NCI-H446 (cell line): ENCODE data around the gene ENTR1.

Experiments
- DNase-seq, 2 experiments: peaks; one replicate each; lab custom pipeline; 2025; lab: John Stamatoyannopoulos, UW

ENTR1 gene

DNA sequence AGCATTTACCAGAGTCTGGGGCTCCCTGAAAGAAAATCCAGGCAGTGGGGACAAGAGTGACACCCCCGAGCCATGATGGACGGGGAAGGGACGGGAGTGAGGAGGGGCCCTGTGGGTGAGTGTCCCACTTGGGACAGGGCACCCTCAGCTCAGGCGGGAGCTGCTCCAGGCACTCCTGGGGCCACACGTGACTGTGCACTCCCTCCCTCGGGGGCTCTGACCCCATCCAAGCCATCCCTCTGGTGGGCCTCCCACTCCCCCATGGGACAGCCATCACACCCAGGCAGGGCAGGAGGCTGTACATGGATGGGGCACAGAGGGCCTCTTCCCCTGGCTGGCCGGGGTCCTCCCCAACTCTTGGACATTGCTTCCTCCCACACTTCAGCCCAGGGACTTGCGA lies 34.0 kb downstream of the ENTR1 start:
- DNase-seq, result no peak

DNA sequence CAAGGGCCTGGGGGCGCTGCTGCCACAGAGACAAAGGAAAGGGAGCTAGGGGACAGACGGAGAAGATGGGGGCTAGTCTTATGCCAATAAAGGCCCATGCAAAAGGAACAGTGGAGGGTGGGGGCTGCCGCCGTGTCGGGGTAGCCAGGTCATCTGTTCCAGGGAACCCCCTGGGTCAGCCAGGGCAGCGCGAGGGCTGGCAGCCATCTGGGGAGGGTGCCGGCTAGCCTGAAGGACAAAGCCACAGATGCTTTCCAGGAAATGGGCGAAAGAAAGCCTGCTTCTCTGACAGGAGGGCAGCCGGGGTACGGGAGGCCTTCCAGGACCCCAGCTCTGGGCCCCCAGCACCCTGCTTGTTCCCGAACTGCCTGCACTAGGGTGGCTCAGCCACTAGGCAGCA lies 35.3 kb downstream of the ENTR1 start:
- DNase-seq, result no peak

DNA sequence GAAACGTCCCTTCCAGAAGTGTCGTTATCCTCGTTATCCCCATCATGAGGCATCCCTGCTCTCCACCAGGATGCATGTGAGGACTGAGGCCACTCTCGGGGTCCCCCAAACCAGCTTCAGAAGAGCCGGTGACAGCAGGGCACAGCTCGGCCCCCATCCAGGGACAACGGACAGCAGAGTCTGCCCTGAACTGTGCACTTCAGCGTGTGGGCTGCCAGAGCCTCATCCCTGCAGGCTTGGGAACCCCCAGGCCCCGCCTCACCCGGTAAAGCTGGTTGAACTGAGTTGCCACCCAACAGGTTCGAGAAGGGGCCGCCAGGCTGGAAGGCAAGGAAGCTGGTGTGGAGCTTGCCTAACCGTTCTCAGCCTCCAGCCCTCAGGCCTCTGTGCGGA lies 36.2 kb downstream of the ENTR1 start:
- no peak for DNase-seq

DNA sequence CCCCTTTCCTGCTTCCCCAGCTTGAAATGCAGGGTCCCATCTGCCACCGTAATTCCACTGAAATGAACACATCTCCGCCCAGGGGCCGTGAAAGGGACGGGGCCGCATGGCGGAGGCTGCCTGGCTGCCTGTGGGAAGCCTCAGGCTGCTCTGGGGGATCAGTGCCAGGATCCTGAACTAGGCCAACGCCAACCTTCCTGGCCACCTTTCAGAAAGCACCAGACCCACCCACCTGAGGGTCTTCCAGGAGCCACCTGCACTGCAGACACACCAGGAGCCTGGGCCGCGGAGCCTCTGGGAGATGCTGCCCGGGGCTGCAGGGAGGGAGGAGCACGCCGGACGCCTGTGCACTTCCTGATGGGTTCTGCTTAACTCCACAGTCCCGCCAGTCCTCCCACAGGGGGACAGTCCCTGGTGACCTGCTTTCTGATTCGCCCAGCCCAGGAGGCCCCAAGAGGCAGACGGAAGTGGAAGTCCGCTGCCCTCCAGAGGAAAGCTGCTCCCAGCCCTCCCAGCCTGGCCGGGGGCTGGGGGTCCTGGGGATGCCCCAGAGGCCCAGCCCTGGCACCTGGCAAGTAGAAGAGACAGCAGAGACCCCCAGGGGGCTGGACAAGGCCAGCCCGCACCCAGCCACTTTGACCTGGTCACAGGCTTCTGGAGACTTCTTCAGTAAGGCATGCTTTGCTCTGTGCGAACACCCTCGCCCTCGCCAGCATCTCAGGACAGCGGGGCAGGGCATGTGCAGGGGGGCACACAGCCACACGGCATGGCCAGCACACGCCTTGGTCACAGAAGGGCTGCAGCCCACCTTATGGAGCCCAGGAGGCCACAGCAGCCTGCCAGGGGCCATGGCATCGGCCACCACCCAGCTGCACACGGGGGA lies 36.9 kb downstream of the ENTR1 start, which contains the start of gene CARD9:
TSS of gene CARD9 (minus strand) at position 370 of the 883 bp plus-strand sequence. CDS start 1,591 bp downstream, outside the sequence.
- DNase-seq, result peak; percentile 13 to 48

DNA sequence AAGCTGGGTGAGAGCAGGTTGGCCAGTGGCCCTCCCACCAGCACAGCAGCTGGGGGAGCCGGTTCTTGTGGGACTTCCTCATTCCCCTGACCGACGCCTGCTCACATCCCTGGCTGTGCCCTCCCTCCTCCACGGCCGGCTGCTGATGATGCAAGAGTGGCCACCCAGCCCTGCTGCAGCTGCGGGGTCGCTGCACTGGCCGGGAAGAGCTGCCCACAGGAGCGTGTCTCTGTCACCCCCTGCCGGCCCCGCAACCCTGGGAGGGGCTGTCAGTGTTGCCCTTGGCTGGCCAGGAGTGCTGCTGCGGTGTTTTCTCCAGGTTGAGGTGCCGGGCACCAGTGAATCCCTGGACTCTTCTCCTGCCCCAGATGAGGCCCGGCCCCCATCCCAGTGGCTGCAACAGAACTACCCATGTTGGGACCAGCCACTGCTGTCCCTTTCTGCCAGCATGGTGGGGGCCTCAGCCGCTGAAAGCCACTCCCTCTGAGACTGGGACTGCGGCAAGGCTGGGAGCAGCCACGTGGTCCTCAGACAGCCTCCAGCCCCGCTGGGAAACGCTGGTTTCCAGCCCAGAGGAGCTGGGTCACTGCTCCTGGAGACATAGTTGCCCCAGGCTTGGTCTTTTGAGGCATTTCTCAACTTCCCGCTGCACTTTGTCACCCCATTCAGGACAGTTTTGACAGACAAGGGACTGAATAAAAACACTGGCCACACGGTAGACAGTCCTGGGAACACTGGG lies 37.7 kb downstream of the ENTR1 start:
- DNase-seq, result no peak

DNA sequence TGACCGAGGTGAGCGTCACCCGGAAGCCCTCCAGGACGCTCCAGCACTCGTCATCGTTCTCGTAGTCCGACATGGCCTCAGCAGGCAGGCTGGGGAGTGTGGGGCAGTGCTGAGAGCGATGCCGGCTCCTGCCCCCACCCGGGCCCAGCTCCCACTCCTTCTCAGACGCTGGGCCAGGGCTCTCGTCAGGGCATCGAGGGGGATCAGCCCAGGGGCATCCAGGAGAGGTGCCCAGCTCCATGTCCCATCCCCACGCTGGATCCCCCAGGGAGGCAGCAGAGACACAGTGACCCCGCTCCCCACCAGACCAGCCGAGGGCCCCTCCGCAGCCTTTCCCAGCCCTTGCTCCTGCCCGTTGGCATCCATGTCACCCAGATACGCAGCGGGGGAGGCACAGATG lies 38.4 kb downstream of the ENTR1 start:
- no peak for DNase-seq

DNA sequence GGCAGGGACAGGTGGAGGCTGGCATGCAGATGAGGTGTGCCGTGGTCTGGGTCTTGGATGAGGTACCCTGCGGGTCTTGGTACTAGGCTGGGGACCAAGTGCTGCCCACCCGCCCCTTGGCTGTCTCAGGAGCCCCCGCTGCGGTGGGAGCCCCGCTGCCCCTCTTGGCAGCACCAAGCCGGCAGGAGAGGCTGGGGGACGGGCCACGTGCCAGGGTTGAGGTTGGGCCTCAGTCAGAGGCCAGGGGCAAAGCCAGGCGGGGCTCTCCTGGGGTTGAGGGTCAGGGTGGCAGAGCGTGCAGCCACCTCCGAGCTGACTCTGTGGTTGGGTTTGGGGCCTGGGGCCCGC lies 38.9 kb downstream of the ENTR1 start:
- DNase-seq, result no peak

DNA sequence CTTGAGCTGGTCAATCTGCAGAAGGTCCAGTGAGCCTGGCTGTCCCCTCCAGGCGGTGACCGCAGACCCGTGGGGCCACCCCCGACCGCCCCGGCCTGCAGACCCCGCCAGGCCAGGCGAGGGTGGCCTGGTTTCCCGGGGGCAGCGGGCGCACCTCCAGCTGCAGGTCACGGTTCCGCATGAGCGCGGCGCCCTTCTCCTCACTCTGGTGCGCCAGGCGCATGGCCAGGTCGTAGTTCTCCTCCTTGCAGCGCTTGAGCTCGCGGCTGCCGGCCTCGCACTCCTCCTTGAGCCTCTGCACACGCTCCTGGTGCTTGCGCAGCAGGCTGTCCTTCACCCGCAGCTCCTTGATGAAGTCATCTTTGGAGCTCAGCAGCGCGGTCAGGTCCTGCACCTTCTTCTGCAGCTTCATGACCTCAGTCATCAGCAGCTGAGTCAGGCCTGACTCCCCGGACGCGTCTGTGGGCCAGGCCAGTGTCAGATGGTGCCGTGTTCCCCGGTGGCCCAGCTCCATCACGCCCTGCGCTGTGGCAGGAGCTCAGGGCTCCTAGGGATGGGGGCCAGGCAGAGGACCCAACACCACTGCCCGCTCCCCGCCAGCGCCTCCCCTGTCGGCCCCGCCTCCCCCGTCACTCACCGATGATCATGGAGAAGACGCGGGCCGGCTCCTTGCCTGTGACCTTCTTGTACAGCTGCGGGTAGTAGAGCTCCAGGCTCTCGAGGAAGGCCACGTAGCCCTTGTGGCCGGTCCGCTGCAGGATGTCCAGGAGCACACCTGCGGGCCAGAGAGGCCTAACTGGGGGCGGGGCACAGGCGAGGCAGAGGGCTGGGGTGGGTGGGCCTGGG lies 39.5 kb downstream of the ENTR1 start:
- DNase-seq, result no peak

DNA sequence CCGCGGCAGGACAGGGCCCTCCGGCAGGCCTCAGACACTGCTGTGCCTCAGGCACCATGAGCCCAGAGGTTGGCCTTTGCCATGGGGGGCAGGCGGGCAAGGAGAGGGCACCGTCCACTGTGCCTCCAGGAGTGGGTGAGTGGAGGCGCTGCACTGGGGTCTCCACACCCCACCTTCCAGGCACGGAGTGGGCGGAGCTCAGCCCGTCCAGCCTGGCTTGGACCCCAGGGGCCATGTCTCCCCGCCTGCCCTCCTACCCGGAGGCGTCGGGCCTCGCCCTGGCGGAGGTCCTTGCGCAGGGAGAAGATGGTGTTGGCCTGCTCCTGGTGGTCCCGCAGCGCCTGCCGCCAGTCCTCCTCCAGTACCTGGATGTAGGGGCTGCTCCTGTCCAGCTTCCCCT lies 40.4 kb downstream of the ENTR1 start:
- no peak for DNase-seq

DNA sequence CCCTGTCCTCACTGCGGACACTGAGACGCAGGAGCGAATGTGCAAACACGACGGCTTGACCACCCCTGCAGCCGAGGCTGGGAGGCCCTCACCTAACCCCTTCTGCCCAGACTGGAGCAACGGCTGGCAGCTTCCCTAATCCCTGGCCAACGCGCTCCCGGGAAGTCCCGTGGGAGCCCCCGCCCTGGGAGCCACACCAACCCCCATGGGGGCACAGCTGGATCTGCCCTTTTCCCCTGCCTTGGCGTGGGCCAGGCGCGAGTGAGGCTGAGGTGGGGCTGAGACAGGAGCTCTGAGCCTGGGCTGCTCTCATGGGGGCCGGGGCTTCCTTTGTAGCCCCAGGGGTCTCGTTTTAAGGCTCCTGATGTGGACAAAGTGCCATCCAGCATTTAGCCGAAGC lies 42.2 kb downstream of the ENTR1 start:
- DNase-seq, result no peak

DNA sequence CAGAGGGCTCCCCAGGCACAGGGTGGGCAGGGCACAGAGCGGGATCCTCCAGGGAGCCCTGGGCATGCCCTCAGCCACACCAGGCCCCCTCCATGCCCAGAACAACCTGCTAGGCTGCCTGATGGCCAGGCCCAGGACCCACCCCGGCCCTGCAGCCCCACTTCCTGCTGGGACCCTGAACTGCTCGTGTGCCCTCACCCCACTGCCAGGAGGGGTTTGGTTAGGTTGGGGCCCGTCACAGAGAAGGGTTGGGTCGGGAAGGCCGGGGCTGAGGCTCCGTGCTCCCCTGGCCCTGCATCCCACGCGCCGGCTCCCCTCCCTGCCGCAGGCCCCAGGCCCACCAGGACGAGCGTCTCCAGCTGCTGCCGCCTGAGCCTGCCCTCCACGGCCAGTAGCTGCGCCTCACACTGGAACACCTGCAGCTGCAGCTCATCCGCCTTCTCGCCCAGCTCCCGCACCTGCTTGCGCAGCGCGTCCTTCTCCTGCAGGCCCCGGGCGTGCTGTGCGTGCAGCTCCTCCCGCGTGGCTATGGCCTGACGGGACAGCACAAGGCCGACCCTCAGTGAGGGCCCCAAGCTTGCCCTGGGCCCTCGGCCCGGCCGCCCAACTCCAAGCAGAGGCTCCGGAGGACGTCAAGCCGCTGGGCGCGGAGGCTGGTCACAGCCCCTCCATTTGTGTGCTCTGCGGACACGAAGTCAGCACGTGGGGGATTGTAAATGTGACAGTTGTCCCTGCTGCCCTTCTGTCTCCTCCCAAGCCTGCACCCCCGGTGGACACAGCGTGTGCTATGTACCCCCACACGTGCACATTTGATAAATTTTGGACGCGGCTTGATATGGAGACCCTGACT lies 42.9 kb downstream of the ENTR1 start:
- DNase-seq, result no peak

DNA sequence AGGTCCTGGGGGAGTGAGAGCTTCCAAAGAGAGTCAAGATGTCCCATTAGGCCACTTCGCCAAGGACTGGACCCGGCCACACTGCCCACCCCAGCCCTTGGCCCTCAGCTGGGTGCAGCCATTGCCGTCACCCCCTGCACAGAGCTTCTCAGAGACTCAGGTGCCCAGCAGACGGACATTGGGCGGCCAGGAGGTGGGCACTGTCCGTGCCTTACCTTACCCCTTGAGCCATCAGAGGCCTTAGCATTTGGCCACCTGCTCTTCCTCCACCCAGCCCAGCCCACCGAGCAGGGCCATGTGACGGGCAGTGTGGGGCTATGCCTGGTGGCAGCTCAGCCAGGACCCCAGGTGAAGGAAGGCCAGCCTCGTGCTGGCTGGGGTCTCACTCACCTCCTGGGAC lies 43.6 kb downstream of the ENTR1 start:
- DNase-seq, result no peak

DNA sequence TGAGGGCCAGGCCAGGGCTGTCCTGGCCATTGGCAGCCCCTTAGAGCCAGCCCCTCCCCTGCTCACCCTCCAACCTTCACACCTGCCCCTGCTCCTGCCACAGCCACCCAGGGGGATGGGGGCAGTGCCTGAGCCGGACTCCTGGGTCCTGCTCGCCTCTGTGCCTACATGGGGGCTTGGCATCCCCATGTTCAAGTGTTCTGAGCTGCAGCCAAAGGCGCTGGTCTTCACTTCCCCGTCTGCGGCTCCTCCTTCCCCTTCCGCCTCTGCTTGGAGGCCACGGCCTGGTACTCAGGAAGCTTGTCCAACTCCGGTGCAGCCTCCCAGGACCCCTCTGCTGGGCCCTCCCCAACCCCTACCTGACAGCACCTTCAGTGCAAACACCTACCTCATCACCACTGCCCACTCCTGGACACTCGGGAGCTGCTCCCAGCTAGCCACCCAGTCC lies 44.6 kb downstream of the ENTR1 start:
- no peak for DNase-seq

DNA sequence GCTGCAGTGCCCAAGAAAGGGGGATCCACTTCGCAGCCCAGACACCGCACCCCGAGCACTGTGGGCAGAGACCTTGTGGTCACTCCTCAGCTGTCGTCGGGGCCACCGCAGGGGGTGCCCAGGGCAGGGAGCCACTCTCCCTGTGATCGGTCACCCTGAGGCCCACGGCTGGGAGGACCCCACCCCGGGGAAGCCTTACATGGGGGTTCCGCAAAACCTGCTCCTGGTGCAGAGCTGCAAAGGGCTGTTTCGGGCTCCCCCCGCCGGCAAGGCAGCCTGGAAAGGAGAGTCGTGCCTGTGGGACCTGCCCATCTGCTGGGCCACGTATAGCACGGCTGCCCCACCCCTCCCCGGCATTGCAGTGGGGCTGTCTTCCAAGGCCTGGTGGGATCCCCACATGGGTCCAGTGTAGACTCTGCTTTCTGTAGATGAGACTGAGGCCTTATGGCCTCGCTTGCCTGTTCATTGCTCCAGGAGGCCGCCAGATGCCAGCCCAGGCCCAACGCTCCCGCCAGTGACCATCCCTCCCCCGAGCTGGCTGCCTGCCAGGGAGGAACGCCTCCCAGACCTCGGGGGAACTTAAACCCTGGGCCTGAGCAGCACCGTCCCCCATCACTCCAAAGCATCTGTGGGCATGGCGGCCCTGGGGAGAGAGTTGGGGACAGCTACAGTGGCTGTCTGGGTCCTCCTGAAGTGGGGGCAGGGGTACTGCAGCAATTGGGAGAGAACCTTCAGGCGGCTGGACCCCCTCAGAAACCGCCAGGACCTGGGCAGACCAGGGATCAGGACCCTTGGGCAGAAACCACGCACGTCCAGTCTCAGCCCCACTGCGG lies 45.3 kb downstream of the ENTR1 start:
- no peak for DNase-seq

DNA sequence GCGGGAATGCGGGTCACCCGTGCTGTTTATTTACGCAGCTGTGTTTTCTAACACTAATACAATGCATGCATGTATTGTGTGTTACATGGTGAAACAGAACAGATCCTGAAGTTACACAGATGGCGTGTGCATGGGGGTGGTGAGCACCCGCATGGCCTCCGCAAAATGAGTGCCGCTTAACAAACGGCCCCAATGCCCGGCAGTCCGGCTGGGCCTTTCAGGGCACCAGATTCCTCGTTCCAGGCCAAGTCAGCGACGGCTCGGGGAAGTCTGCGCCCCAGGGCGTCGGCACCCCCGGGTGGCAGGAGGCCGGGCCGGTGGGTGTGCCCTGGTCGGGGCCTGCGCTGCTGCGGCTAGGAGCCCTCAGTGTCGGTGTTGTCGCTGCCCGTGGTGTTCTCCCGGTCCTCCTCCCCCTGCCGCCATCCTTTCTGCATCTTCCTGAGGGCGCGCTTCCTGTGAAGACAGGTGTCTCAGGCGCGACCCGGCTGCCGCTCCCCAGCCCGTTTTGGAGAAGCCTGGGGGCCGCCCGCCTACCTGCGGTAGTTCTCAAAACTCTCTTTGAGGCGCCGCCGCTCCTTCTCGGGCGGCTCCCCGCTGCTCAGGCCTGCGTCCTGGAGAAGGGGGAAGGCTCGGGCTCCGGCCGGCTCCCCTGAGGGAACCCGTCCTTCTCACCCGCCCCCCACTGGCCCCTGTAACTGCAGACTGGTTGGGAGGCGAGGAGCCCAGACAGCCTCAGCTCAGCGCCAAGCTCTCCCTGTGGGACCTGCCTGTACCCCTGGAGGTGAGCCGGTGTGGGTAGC lies 46.3 kb downstream of the ENTR1 start:
- no peak for DNase-seq

DNA sequence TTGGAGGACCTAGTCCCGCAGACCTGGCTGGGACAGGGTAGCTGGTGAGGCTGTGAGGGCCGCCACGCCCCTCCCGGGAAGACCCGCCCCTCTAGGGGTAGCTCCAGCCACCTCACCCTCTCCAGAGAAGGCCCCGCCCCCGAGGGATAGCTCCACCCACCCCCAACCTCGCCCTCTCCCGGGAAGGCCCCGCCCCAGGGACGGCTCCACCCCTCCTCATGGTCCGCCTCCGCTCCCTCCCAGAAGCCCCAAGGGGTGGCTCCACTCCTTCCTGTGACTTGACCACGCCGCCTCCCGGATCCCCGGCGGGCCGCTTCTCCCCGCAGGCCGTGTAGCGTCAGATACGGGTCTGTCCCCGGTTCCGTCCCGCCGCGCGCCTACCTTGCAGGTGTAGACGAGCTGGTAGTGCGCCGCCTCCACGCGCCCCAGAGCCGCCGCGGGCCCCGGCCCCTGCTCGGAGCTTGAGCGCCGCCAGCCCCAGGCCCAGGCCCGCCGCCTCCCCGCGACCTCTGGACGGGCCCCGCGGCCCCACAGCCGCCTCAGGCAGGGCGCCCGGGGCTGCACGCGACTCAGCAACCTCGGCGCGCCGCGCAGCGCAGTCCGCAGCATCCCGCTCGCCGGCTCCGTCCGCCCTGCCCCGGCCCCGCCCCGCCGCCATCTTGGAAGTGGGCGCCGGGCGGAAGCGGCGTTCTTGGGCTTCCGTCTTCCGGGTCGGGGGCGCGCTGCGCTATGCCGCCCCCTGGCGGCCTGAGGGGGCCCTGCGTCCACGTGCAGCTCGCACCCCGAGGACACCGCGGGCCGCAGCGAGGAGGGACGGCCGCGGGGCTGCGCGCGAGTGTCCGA lies 47.1 kb downstream of the ENTR1 start, which contains the start of gene DNLZ:
TSS of gene DNLZ (minus strand) at position 639 of the 843 bp plus-strand sequence. CDS start at position 609, 30 bp downstream.
- peak; percentile 62 to 86 for DNase-seq

DNA sequence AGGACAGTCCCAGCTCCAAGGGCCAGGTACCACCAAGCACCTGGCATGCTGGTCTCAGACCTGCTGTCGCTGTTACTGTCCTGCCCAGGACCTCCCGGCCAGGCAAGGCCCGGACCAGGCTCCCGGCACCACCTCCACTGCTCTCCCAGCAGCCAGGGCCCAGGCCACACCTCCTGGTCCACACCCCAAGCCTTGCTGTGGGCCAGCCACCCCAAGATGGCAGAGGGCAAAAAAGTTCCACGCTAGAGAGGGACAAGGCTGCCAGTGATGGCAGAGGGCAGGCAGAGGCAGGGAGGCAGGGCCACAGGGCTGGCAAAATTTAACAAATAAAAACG lies 48.0 kb downstream of the ENTR1 start:
- no peak for DNase-seq

DNA sequence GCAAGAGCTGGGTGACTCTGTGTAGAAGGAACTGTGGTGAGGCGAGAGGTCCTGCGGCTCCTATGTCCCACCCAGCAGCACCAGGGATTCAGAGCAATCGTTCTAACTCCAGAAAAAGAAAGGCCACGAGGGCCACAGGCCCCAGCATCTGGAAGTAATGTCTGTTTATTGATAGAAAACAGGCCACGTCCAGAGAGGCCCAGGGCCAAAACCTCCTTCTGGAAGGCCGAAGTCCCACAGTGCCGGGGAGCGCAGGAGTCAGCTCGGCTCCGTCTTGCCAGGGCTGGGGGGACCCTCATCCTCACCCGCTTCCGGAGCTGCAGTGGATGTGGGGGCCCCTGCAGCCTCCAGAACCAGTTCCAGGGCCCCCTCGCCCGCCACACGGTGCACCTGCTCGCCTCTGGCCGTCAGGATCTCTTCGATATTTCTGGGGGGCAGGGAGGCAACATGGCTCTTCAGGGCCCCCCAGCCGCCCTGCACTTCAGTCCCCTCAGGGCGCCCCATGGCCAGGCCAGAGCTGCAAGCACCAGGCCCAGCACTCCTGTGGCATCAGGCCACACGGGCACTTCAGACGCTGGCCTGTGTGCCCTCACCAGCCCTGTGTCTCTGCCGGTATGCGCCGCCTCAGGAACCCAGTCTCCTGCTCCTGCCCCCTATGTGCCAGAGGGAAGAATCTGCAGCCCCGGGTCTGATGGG lies 48.5 kb downstream of the ENTR1 start:
- DNase-seq, result no peak
